Measurements from ENCODE around the gene CASTOR1.

Gene CASTOR1

DNA sequence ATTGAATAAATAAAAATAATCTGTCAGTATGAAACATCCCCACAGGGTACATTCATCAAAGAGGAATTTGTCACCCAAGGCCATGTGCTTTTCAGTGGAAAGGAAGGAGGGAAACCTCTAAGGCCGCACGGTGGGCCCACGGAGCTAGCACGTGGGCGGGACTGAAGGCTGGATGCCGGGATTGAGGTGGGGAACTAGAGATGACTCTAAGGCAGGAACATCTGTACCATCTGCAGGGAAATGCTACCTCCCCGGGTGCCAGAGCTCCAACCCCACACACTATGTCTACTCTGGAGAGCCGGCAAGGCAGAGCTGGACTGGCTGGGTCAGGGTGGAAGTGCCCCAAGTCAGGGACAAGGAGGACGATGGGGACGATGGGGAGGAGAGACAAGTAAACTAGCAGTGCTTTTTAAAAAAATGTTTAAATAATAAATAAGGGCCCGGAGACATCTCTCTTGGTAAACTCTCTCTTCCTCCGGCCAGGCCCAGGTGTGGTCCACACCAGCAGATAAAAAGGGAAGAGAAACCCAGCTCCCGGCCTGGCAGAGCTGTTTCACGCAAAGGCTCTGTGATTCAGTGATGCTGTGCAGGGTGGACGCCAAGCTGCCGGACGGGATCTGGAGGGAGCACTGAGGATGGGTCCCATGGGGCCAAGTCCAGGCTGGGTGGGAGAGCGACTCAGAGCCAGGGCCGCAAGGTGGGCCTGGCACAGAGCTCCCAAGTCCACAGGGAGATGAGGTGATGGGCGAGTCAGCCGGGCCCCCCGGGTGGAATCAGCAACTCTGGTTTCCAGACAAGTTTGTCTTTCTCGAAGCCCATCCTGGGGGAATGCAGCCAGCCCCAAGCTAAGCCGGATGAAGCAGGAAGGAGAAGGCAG, 48.5 kb downstream of the CASTOR1 start:
- no peak for DNase-seq
- H3K36me3 ChIP-seq: no peaks in the 10 kb centered on the region
- TF ChIP-seq, protein P1, sequence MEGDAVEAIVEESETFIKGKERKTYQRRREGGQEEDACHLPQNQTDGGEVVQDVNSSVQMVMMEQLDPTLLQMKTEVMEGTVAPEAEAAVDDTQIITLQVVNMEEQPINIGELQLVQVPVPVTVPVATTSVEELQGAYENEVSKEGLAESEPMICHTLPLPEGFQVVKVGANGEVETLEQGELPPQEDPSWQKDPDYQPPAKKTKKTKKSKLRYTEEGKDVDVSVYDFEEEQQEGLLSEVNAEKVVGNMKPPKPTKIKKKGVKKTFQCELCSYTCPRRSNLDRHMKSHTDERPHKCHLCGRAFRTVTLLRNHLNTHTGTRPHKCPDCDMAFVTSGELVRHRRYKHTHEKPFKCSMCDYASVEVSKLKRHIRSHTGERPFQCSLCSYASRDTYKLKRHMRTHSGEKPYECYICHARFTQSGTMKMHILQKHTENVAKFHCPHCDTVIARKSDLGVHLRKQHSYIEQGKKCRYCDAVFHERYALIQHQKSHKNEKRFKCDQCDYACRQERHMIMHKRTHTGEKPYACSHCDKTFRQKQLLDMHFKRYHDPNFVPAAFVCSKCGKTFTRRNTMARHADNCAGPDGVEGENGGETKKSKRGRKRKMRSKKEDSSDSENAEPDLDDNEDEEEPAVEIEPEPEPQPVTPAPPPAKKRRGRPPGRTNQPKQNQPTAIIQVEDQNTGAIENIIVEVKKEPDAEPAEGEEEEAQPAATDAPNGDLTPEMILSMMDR (IDR thresholded peaks at IDR 0.05; ENCODE audit: low read depth, low read length): no peak
- no peaks in the 10 kb centered on the region for H3K9me3 ChIP-seq
- no peak overlapping the region for H3K4me3 ChIP-seq (ENCODE audit: low read depth, low read length)
- H3K27me3 ChIP-seq: no peaks in the 10 kb centered on the region; the same call in 1 of the 2 replicates
- H3K4me1 ChIP-seq: no peaks in the 10 kb centered on the region

DNA sequence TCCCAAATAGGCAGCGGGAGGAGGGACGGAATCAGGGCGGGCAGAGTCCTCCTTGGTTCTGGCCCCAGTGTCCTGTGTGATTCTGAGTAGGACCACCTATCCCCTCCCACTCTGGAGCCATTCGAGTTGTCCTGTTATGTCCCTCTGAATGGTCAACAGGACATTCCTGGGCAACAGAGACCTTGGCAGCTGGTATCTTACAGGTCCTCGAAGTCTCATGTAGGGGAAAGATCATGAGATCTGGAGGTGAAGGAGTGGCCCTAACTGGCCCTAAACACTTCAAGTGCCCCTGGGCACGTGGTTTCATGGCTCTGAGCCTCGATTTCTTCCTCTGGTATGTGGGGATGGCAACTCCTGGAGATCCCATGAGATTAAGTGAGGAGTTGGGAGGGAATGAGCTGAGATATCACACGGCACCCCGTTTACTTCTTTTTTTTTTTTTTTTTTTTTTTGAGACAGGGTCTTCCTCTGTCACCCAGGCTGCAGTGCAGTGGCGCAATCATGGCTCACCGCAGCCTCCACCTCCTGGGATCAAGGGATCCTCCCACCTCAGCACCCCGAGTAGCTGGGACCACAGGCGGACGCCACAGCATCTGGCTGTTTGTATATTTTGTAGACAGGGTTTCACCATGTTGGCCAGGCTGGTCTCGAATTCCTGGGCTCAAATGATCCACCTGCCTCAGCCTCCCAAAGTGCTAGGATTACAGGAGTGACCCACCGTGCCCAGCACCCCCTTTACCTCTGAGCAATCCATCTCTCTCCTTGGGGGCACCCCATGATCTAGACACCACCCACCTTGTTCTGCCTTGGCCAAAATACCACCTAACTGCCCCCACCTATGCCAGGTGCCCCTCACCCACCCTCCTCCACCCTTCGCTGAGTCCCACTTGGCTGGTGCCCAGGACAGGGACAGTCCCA, 49.6 kb downstream of the CASTOR1 start:
- no peaks in the 10 kb centered on the region for H3K4me1 ChIP-seq
- H3K36me3 ChIP-seq: no peaks in the 10 kb centered on the region
- no peak for DNase-seq
- H3K9me3 ChIP-seq: no peaks in the 10 kb centered on the region
- H3K4me3 ChIP-seq (ENCODE audit: low read depth, low read length): no peak overlapping the region
- H3K27me3 ChIP-seq: no peaks in the 10 kb centered on the region
- TF ChIP-seq, protein P1 (IDR thresholded peaks at IDR 0.05; ENCODE audit: low read depth, low read length): no peak

DNA sequence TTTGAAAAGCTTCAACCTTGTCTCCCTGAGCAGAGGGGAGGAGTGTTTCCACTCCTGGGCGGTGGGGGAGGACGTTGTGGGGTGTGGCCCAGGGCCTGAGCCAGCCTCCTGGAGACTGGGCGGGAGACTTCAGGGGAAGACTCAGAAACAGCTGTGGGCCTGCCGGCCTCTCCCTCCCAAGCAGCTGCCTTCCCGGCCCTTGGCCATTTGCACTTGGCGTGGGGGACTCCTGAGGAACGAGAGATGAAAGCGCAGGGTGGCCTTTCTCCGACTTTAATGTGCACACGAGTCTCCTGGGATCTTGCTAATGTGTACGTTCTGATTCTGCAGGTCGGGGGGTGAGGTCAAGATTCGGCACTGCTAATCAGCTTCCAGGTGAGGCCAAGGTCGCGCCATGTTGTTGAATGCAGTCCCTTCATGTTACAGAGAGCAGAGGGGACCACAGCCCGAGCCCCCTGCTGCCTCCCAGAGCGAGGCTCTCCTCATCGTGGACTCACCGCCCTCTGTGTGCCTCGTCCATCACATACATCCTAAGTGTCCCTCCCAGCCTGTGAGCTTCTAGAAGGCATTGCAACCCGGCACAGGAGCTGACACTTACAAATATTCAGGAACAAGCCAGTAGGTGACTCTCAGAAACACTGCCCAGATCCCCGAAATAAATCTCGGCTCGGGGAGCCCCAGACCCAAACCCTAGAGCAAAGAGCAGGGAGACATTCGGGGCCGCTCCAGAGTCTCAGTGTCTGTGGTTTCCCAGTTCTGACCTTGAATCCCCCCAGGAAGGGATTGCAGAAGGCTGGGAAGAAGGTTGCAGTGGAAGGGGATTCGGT, 50.4 kb downstream of the CASTOR1 start:
- no peak for DNase-seq
- H3K4me1 ChIP-seq: no peaks in the 10 kb centered on the region

DNA sequence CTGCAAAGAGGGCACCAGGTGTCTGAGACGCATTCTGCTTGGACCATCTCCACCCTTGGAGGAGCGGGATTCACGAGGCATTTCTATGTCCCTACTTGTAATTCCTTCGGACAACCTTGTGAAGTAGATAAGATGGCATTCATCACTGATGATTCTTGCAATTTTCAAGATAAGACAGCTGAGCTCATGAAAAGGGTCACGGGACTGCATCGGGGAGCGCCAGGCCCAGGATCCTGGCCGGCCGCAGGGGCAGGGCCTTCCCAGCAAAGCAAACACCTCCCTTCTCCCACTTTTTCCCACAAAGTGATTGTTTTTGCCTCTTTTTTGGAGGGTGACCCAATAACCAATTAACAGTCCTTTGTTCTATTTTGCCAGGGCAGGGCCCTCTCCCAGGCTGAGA, 51.2 kb downstream of the CASTOR1 start:
- Histone ChIP-seq H3K27me3 (no peaks in the 10 kb centered on the region), H3K36me3 (no peaks in the 10 kb centered on the region), H3K4me3 (ENCODE audit: low read depth, low read length) (no peak overlapping the region), H3K9me3 (no peaks in the 10 kb centered on the region), H3K4me1 (no peaks in the 10 kb centered on the region)
- TF ChIP-seq, protein P1 (IDR thresholded peaks at IDR 0.05; ENCODE audit: low read depth, low read length): no peak
- DNase-seq: no peak

More for the DNA sequence above, 50.4 kb downstream of the CASTOR1 start:
- TF ChIP-seq, protein P1 (IDR thresholded peaks at IDR 0.05; ENCODE audit: low read depth, low read length): no peak
- H3K9me3 ChIP-seq: no peaks in the 10 kb centered on the region
- H3K36me3 ChIP-seq: no peaks in the 10 kb centered on the region
- H3K27me3 ChIP-seq: no peaks in the 10 kb centered on the region
- H3K4me3 ChIP-seq (ENCODE audit: low read depth, low read length): no peak overlapping the region

DNA sequence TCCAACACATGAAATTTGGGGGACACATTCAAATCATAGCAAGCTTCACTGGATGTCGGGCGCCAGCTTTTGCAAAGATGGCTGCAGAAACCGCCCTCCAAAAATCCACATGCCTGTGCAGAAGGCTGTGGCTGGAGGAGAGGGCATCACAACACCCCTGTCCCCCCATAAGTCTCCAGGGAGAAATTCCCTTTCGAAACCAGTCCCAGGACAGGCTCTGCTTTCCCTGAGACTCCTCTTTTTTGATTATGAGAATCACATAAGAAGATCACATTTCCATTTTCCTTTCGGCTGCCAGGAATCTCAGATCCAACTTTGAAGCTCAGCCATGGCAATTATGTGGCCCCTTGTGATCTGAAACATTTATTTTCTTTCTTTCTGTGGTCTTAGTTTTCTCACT, 52.4 kb downstream of the CASTOR1 start:
- Histone ChIP-seq H3K9me3 (no peaks in the 10 kb centered on the region), H3K36me3 (no peaks in the 10 kb centered on the region), H3K27me3 (no peaks in the 10 kb centered on the region), H3K4me3 (ENCODE audit: low read depth, low read length) (no peak overlapping the region), H3K4me1 (no peaks in the 10 kb centered on the region)
- TF ChIP-seq, protein P1 (IDR thresholded peaks at IDR 0.05; ENCODE audit: low read depth, low read length): no peak
- no peak for DNase-seq

Measured in BE2C (cell line).